ENCODE measurements around the gene BTF3.

BTF3 gene

DNA sequence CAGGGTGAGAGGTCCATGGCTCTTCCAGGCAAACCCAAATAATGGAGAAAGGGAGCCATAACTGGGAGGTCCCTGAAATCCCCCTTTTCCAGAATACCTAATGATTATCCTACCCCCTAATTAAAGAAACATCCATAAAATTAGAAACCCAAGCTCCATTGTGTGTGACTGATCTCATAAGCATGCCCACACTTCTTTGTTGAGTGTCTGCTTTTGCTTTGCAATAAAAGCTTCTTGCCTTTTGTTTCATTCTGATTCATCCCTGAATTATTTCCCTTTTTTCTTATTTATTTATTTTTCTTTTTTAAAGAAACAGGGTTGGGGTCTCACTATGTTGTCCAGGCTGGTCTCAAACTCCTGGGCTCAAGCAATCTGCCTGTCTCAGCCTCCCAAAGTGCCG, 33.1 kb downstream of the BTF3 start:
- DNase-seq (ENCODE audit: insufficient read length) = no peak
- TF ChIP-seq TAF1 (IDR thresholded peaks at IDR 0.05; ENCODE audit: borderline replicate concordance, low read depth, low read length) = no peak
- TF ChIP-seq POLR2A (IDR thresholded peaks at IDR 0.05; ENCODE audit: low read depth, low read length) = no peak
- TF ChIP-seq POLR2AphosphoS5 (IDR thresholded peaks at IDR 0.05; ENCODE audit: low read depth, low read length) = no peak
- no peak for FAIRE-seq

- TF ChIP-seq TAF1 (IDR thresholded peaks at IDR 0.05; ENCODE audit: borderline replicate concordance, low read depth, low read length) = no peak
- no peak for TF ChIP-seq POLR2A (IDR thresholded peaks at IDR 0.05; ENCODE audit: low read depth, low read length)
- TF ChIP-seq POLR2AphosphoS5 (IDR thresholded peaks at IDR 0.05; ENCODE audit: low read depth, low read length) = no peak
- FAIRE-seq (no peak), DNase-seq (ENCODE audit: insufficient read length) (no peak)
Observed at GRCh38 chr5:73532195-73532594, 34.0 kb downstream of the BTF3 start.

- TF ChIP-seq POLR2AphosphoS5 (IDR thresholded peaks at IDR 0.05; ENCODE audit: low read depth, low read length) (no peak), TAF1 (IDR thresholded peaks at IDR 0.05; ENCODE audit: borderline replicate concordance, low read depth, low read length) (no peak)
- DNase-seq (ENCODE audit: insufficient read length) (no peak), FAIRE-seq (no peak)
Observed at GRCh38 chr5:73534011-73534644, 35.9 kb downstream of the BTF3 start.

DNA sequence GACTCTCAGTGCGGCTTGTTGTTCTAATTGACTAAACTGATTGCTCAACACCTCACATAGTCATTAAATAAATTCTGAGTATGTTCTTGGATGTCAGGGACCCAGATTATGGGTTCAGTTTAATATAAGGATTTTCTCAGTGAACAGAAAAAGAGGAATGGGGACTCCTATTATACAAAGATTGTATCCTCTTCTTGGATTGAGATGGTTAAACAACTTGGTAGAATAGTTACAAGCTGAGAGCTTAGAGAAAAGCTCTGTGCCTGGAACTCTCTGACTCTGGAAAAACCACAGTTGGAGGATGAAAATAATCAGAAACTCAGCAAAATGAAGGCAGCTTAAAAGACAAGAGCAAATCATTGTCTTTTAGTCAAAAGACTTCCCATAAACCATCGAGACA, 36.7 kb downstream of the BTF3 start:
- no peak for TF ChIP-seq POLR2A (IDR thresholded peaks at IDR 0.05; ENCODE audit: low read depth, low read length)
- TF ChIP-seq TAF1 (IDR thresholded peaks at IDR 0.05; ENCODE audit: borderline replicate concordance, low read depth, low read length) = no peak
- no peak for TF ChIP-seq POLR2AphosphoS5 (IDR thresholded peaks at IDR 0.05; ENCODE audit: low read depth, low read length)
- DNase-seq (ENCODE audit: insufficient read length) (no peak), FAIRE-seq (no peak)

DNA sequence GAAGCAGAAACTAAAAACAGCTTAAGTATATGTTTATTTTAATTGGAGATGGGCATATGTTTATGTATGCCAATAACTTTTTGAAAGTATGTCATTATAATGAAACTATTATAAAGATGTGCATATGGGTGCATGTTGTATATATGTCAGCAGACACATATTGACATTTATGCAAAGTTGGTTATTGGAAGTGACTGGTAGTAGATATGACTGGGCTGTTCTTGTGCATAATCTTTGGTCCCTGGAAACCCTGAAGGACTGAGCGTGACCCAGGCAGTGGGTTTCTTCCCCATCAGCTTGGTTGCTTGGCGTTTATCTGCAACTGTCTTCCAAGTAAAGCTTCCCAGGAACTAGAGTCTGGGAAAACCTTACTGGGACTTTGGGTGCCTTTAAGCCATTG, 41.5 kb downstream of the BTF3 start:
- FAIRE-seq = no peak
- DNase-seq (ENCODE audit: insufficient read length) = no peak
- TF ChIP-seq TAF1 (IDR thresholded peaks at IDR 0.05; ENCODE audit: borderline replicate concordance, low read depth, low read length) = no peak
- no peak for TF ChIP-seq POLR2AphosphoS5 (IDR thresholded peaks at IDR 0.05; ENCODE audit: low read depth, low read length)
- no peak for TF ChIP-seq POLR2A (IDR thresholded peaks at IDR 0.05; ENCODE audit: low read depth, low read length)

- FAIRE-seq (no peak), DNase-seq (ENCODE audit: insufficient read length) (no peak)
- no peak for TF ChIP-seq POLR2AphosphoS5 (IDR thresholded peaks at IDR 0.05; ENCODE audit: low read depth, low read length)
- TF ChIP-seq TAF1 (IDR thresholded peaks at IDR 0.05; ENCODE audit: borderline replicate concordance, low read depth, low read length) = no peak
- no peak for TF ChIP-seq POLR2A (IDR thresholded peaks at IDR 0.05; ENCODE audit: low read depth, low read length)
Observed at GRCh38 chr5:73540192-73540591, 42.0 kb downstream of the BTF3 start.

DNA sequence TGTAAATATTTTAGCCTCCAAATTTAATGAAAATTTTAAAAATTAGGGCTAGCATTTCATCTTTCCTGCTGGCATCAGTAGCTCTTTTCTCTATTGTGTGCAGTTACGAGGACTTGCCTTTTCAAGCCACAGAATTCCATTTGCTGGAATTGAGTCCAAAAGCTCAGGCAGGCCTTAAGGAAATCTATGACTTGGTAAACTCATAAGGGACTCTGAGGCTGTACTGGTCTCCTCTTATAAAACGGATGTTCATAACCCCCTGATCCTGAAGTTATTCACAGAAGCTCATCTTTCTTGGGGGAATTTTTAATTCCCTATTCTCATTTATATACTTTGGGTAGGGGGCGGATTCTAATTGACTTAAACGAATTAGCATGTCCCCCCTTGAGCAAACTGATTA, 43.8 kb downstream of the BTF3 start:
- TF ChIP-seq POLR2AphosphoS5 (IDR thresholded peaks at IDR 0.05; ENCODE audit: low read depth, low read length) = no peak
- no peak for TF ChIP-seq POLR2A (IDR thresholded peaks at IDR 0.05; ENCODE audit: low read depth, low read length)
- TF ChIP-seq TAF1 (IDR thresholded peaks at IDR 0.05; ENCODE audit: borderline replicate concordance, low read depth, low read length) = no peak
- DNase-seq (ENCODE audit: insufficient read length) = no peak
- no peak for FAIRE-seq

GRCh38 chr5:73544429-73545402, 46.5 kb downstream of the BTF3 start:
- FAIRE-seq (no peak), DNase-seq (ENCODE audit: insufficient read length) (no peak)
- no peak for TF ChIP-seq TAF1 (IDR thresholded peaks at IDR 0.05; ENCODE audit: borderline replicate concordance, low read depth, low read length)
- TF ChIP-seq POLR2A (IDR thresholded peaks at IDR 0.05; ENCODE audit: low read depth, low read length) = no peak
- TF ChIP-seq POLR2AphosphoS5 (IDR thresholded peaks at IDR 0.05; ENCODE audit: low read depth, low read length) = no peak

DNA sequence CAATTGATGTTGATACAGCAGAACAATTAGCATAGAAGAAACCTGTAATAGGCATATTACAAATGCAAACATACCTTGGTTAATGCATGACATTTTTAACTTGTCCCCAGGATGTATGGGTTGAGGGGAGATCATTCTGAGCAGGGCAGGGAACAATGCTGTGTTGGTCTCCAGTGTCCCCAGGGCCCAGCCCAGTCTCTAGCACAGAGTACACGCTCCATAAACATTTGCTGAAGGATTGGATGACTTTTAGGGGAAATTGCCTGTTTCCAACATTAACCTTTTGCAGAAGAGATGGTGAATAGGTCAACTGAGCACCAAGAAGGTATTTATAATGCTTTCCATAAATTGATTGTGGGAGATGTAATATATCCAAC, 47.1 kb downstream of the BTF3 start:
- DNase-seq (ENCODE audit: insufficient read length) = no peak
- TF ChIP-seq POLR2AphosphoS5 (IDR thresholded peaks at IDR 0.05; ENCODE audit: low read depth, low read length) = no peak
- FAIRE-seq = no peak

DNA sequence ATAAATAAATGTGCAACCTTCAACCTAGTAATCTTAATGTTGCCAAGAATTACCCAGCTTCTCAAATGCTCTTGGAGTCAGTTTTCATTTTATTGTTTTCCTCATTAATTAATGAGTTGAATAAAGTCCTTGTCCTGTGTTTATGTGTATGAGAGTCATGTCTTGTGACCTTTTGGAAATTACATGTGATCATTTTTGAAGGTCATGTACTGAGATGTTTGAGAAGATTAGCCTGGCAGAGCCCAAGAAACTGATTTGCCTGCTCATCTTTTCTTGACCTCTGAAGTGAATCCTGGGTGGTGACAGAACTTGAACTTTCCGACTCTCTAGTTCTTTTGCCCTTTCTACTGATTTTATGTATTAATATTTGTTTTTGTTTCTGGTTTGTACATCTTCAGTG, 51.8 kb downstream of the BTF3 start:
- TF ChIP-seq POLR2AphosphoS5 (IDR thresholded peaks at IDR 0.05; ENCODE audit: low read depth, low read length) (no peak), POLR2A (IDR thresholded peaks at IDR 0.05; ENCODE audit: low read depth, low read length) (no peak), TAF1 (IDR thresholded peaks at IDR 0.05; ENCODE audit: borderline replicate concordance, low read depth, low read length) (no peak)
- DNase-seq (ENCODE audit: insufficient read length) (no peak), FAIRE-seq (no peak)

DNA sequence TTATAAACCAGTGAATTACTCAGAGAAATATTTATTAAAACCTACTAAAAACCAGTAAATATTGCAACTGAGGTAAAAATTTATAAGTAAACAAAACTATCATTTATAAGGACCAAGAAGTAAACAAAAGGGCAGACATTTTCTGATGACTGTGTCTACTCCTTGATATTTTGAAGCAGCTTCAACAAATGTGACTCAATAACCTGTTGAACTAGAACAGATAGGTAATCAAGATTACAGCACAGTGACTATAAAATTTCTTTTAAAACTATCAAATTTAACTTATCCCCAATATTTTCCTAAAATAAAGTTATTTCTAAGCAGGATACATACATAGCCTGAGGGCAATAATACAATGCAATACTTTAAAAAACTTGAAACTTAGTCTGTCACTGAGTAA, 54.4 kb downstream of the BTF3 start:
- DNase-seq (ENCODE audit: insufficient read length) = no peak
- no peak for FAIRE-seq
- no peak for TF ChIP-seq POLR2AphosphoS5 (IDR thresholded peaks at IDR 0.05; ENCODE audit: low read depth, low read length)
- TF ChIP-seq TAF1 (IDR thresholded peaks at IDR 0.05; ENCODE audit: borderline replicate concordance, low read depth, low read length) = no peak
- no peak for TF ChIP-seq POLR2A (IDR thresholded peaks at IDR 0.05; ENCODE audit: low read depth, low read length)
